Endodermal cell (in vitro differentiated cells): Measurements from ENCODE around the gene IMPA2. TPM values are rescaled to one million over a fixed set of nuclear protein-coding genes. Genes with fewer than 3 reads are reported as not detected.

ENCODE experiments used
- DNase-seq: peaks from one replicate; pipeline ENCODE4 v3.0.0-alpha.2; 2017
- H3K27ac ChIP-seq: 2 replicates; pipeline ENCODE4 v1.5.1; 2013; ENCODE audit warnings: mild to moderate bottlenecking, low read depth, low read length, moderate library complexity
- H3K27me3 ChIP-seq: 2 replicates; pipeline ENCODE4 v1.6.1; 2013; ENCODE audit warnings: mild to moderate bottlenecking, low read length, moderate library complexity; ENCODE audit not compliant: insufficient read depth, control insufficient read depth, poor library complexity, severe bottlenecking
- H3K36me3 ChIP-seq: 2 replicates; pipeline ENCODE4 v1.7.0; 2013; ENCODE audit warnings: mild to moderate bottlenecking, low read length, moderate library complexity; ENCODE audit not compliant: control insufficient read depth, insufficient read depth
- H3K4me1 ChIP-seq: one replicate; pipeline ENCODE4 v1.7.0; 2013; ENCODE audit warnings: low read length; ENCODE audit not compliant: control insufficient read depth, insufficient read depth
- H3K4me3 ChIP-seq: 2 replicates; pipeline ENCODE4 v1.5.1; 2013; ENCODE audit warnings: mild to moderate bottlenecking, low read length, moderate library complexity
- H3K9ac ChIP-seq: 2 replicates; pipeline ENCODE4 v1.6.1; 2013; ENCODE audit warnings: mild to moderate bottlenecking, low read length, moderate library complexity; ENCODE audit not compliant: poor library complexity, severe bottlenecking; ENCODE audit errors: extremely low read depth
- H3K9me3 ChIP-seq: 2 replicates; pipeline ENCODE4 v1.6.1; 2013; ENCODE audit warnings: mild to moderate bottlenecking, low read length, moderate library complexity; ENCODE audit not compliant: control insufficient read depth
- H3K27ac Mint-ChIP-seq: 2 replicates; pipeline ENCODE4 v1.8.0; 2020; ENCODE audit warnings: mixed read lengths
- H3K27me3 Mint-ChIP-seq: 2 replicates; pipeline ENCODE4 v1.8.0; 2021; ENCODE audit warnings: mild to moderate bottlenecking, mixed read lengths; ENCODE audit not compliant: insufficient read depth
- H3K36me3 Mint-ChIP-seq: 2 replicates; pipeline ENCODE4 v1.8.0; 2020; ENCODE audit warnings: low read depth, mixed read lengths
- H3K4me1 Mint-ChIP-seq: 2 replicates; pipeline ENCODE4 v1.8.0; 2020; ENCODE audit warnings: mixed read lengths
- H3K4me3 Mint-ChIP-seq: 2 replicates; pipeline ENCODE4 v1.8.0; 2020; ENCODE audit warnings: mild to moderate bottlenecking, moderate library complexity, mixed read lengths
- H3K9me3 Mint-ChIP-seq: 2 replicates; pipeline ENCODE4 v1.8.0; 2020; ENCODE audit warnings: mild to moderate bottlenecking, mixed read lengths
- CTCF ChIP-seq: fragments of 200-600 bp; sonication (generic); conservative IDR thresholded peaks from 2 replicates; pipeline ENCODE4 v1.5.0; 2021; ENCODE audit warnings: antibody characterized with exemption, mild to moderate bottlenecking
- WGBS, 2 experiments: methylation state at CpG; one replicate each; pipeline versions ENCODE4 v1.1.5 to v1.1.7; 2013; ENCODE audit warnings: missing lambda C conversion rate in 2 of 2, mixed read lengths in 1 of 2; ENCODE audit not compliant: insufficient coverage in 1 of 2, insufficient read length in 1 of 2; 5-methylcytosine and 5-hydroxymethylcytosine counted together
- total RNA-seq, 2 donors: library from RNA; stranded (reverse); fragmentation: NEBNext Ultra II Directional in 1 of 2; extraction: Animal tissue kit (Norgen Biotek cat#: 25700) in 1 of 2; gene quantifications; 2 replicates in 1 of 2; 3 replicates in 1 of 2; pipeline ENCODE4 v1.2.1, GENCODE V29; 2021

IMPA2 gene
- total RNA-seq, 2 donors from 2014 or later = 68.0 to 88.9 TPM

GRCh38 chr18:12011957-12012549 lies 30.7 kb downstream of the IMPA2 start:
- no peak overlapping the region for H3K4me3 ChIP-seq
- H3K27ac ChIP-seq = no peak overlapping the region
- H3K9ac ChIP-seq = no peak overlapping the region
- 90 to 91% methylated on average over 17 to 19 of the region's 19 CpGs for WGBS, 2 experiments
- H3K36me3 ChIP-seq = peaks cover 41% of the 10 kb centered on the region
- no peaks in the 10 kb centered on the region for H3K9me3 ChIP-seq
- DNase-seq = no peak
- Mint-ChIP-seq H3K36me3 (peaks cover 56% of the 10 kb centered on the region), H3K4me3 (no peak overlapping the region), H3K9me3 (no peaks in the 10 kb centered on the region), H3K27ac (no peak overlapping the region), H3K4me1 (no peaks in the 10 kb centered on the region), H3K27me3 (no peaks in the 10 kb centered on the region)
- H3K4me1 ChIP-seq = no peaks in the 10 kb centered on the region
- no peaks in the 10 kb centered on the region for H3K27me3 ChIP-seq
- no peak for TF ChIP-seq CTCF

GRCh38 chr18:12012697-12013096 lies 31.4 kb downstream of the IMPA2 start:
- 61 to 62% methylated on average over 3 of the region's 3 CpGs for WGBS, 2 experiments
- H3K9me3 ChIP-seq = no peaks in the 10 kb centered on the region

GRCh38 chr18:12013186-12013916 lies 32.0 kb downstream of the IMPA2 start:
- peaks cover 39% of the 10 kb centered on the region for H3K36me3 ChIP-seq
- no peaks in the 10 kb centered on the region for H3K9me3 Mint-ChIP-seq
- no peaks in the 10 kb centered on the region for H3K27me3 ChIP-seq
- no peak overlapping the region for H3K4me3 Mint-ChIP-seq
- no peaks in the 10 kb centered on the region for H3K9me3 ChIP-seq
- H3K27ac Mint-ChIP-seq = peak overlapping the region; percentile 65
- H3K9ac ChIP-seq = no peak overlapping the region
- no peaks in the 10 kb centered on the region for H3K4me1 ChIP-seq
- no peaks in the 10 kb centered on the region for H3K27me3 Mint-ChIP-seq
- no peak for TF ChIP-seq CTCF
- no peaks in the 10 kb centered on the region for H3K4me1 Mint-ChIP-seq
- peaks cover 62% of the 10 kb centered on the region for H3K36me3 Mint-ChIP-seq
- no peak for DNase-seq
- peak overlapping the region; percentile 80 for H3K27ac ChIP-seq
- no peak overlapping the region for H3K4me3 ChIP-seq
- 86 to 92% methylated on average over 17 to 20 of the region's 20 CpGs for WGBS, 2 experiments

More at GRCh38 chr18:12012697-12013096, 31.4 kb downstream of the IMPA2 start:
- H3K27ac Mint-ChIP-seq = peak overlapping the region; percentile 65
- H3K27me3 Mint-ChIP-seq = no peaks in the 10 kb centered on the region
- no peak for TF ChIP-seq CTCF
- Histone ChIP-seq H3K4me1 (no peaks in the 10 kb centered on the region), H3K9ac (no peak overlapping the region), H3K27ac (peak overlapping the region; percentile 80), H3K4me3 (no peak overlapping the region), H3K36me3 (peaks cover 41% of the 10 kb centered on the region), H3K27me3 (no peaks in the 10 kb centered on the region)
- H3K4me1 Mint-ChIP-seq = no peaks in the 10 kb centered on the region
- no peak overlapping the region for H3K4me3 Mint-ChIP-seq
- H3K9me3 Mint-ChIP-seq = no peaks in the 10 kb centered on the region
- peaks cover 60% of the 10 kb centered on the region for H3K36me3 Mint-ChIP-seq
- no peak for DNase-seq
